Activated T-helper 17 cell treated with anti-CD3 and anti-CD28 coated beads, Interleukin-2, amount 50 U/mL, for 72 hours (primary cell): ENCODE measurements around the gene DDX47. TPM values are rescaled to one million over a fixed set of nuclear protein-coding genes. Genes with fewer than 3 reads are reported as not detected.
A peak's percentile ranks its signal among the peaks of the same experiment; 100 is the strongest.

Experiments used
- ATAC-seq: fragments of 150-1000 bp; cut with Tn5 transposase; replicated peaks from 2 replicates; pipeline ENCODE4 v1.10.0; 2021; ENCODE audit warnings: mild to moderate bottlenecking, moderate library complexity
- H3K27ac Mint-ChIP-seq: one replicate; pipeline ENCODE4 v1.8.0; 2022; ENCODE audit warnings: mixed read lengths
- H3K27me3 Mint-ChIP-seq: one replicate; pipeline ENCODE4 v1.8.0; 2022; ENCODE audit warnings: mixed read lengths
- H3K36me3 Mint-ChIP-seq: one replicate; pipeline ENCODE4 v1.8.0; 2022; ENCODE audit warnings: low read depth, mild to moderate bottlenecking, mixed read lengths
- H3K4me1 Mint-ChIP-seq: one replicate; pipeline ENCODE4 v1.8.0; 2022; ENCODE audit warnings: mixed read lengths
- H3K4me3 Mint-ChIP-seq: one replicate; pipeline ENCODE4 v1.8.0; 2022; ENCODE audit warnings: mild to moderate bottlenecking, mixed read lengths
- H3K9me3 Mint-ChIP-seq: one replicate; pipeline ENCODE4 v1.8.0; 2022; ENCODE audit warnings: mixed read lengths
- total RNA-seq, 2 donors: library from RNA; stranded (reverse); gene quantifications; one replicate each; pipeline ENCODE4 v1.2.3, GENCODE V29; 2022

The DDX47 gene
- 10 to 100 TPM; 90.0 to 90.4 TPM for total RNA-seq

GRCh38 chr12:12813120-12814101 is at the start of gene DDX47:
Gene DDX47 (plus strand): TSS chr12:12813346. CDS start chr12:12813368, 22 bp downstream.
- no peaks in the 10 kb centered on the region for H3K9me3 Mint-ChIP-seq
- H3K27me3 Mint-ChIP-seq: no peaks in the 10 kb centered on the region
- peak; percentile 92 for ATAC-seq
- H3K27ac Mint-ChIP-seq: peak within 1 kb of the TSS; percentile 93
- H3K4me1 Mint-ChIP-seq: peaks cover 37% of the 10 kb centered on the region
- peak within 1 kb of the TSS; percentile 98 for H3K4me3 Mint-ChIP-seq
- H3K36me3 Mint-ChIP-seq: peaks cover 55% of the 10 kb centered on the region

- Mint-ChIP-seq H3K27me3 (no peaks in the 10 kb centered on the region), H3K4me3 (no peak overlapping the region), H3K36me3 (peaks cover 12% of the 10 kb centered on the region), H3K27ac (no peak overlapping the region), H3K4me1 (peaks cover 9% of the 10 kb centered on the region), H3K9me3 (no peaks in the 10 kb centered on the region)
- no peak for ATAC-seq
Measured at GRCh38 chr12:12764824-12765223, 48.3 kb upstream of the DDX47 start.

- no peak overlapping the region for H3K4me3 Mint-ChIP-seq
- no peaks in the 10 kb centered on the region for H3K9me3 Mint-ChIP-seq
- ATAC-seq: no peak
- H3K27ac Mint-ChIP-seq: no peak overlapping the region
- no peaks in the 10 kb centered on the region for H3K4me1 Mint-ChIP-seq
- no peaks in the 10 kb centered on the region for H3K27me3 Mint-ChIP-seq
- H3K36me3 Mint-ChIP-seq: peaks cover 5% of the 10 kb centered on the region
Measured at GRCh38 chr12:12770262-12770661, 42.9 kb upstream of the DDX47 start.

- Mint-ChIP-seq H3K9me3 (no peaks in the 10 kb centered on the region), H3K36me3 (no peaks in the 10 kb centered on the region), H3K4me3 (no peak overlapping the region), H3K4me1 (no peaks in the 10 kb centered on the region), H3K27ac (no peak overlapping the region), H3K27me3 (no peaks in the 10 kb centered on the region)
- no peak for ATAC-seq
Measured at GRCh38 chr12:12774791-12775190, 38.4 kb upstream of the DDX47 start.

GRCh38 chr12:12776261-12776660 is 36.9 kb upstream of the DDX47 start:
- H3K4me3 Mint-ChIP-seq: no peak overlapping the region
- no peak for ATAC-seq

GRCh38 chr12:12777092-12777491 is 36.1 kb upstream of the DDX47 start:
- ATAC-seq: no peak
- Mint-ChIP-seq H3K27ac (no peak overlapping the region), H3K4me1 (no peaks in the 10 kb centered on the region), H3K9me3 (no peaks in the 10 kb centered on the region), H3K27me3 (no peaks in the 10 kb centered on the region), H3K36me3 (no peaks in the 10 kb centered on the region), H3K4me3 (no peak overlapping the region)

More at GRCh38 chr12:12776261-12776660, 36.9 kb upstream of the DDX47 start:
- H3K4me1 Mint-ChIP-seq: no peaks in the 10 kb centered on the region
- H3K9me3 Mint-ChIP-seq: no peaks in the 10 kb centered on the region
- H3K27ac Mint-ChIP-seq: no peak overlapping the region
- H3K27me3 Mint-ChIP-seq: no peaks in the 10 kb centered on the region
- no peaks in the 10 kb centered on the region for H3K36me3 Mint-ChIP-seq

GRCh38 chr12:12779007-12779406 is 34.1 kb upstream of the DDX47 start:
- no peak for ATAC-seq
- no peaks in the 10 kb centered on the region for H3K36me3 Mint-ChIP-seq
- H3K27ac Mint-ChIP-seq: peak overlapping the region; percentile 6
- H3K27me3 Mint-ChIP-seq: no peaks in the 10 kb centered on the region
- H3K4me1 Mint-ChIP-seq: no peaks in the 10 kb centered on the region
- H3K4me3 Mint-ChIP-seq: no peak overlapping the region
- no peaks in the 10 kb centered on the region for H3K9me3 Mint-ChIP-seq

- Mint-ChIP-seq H3K9me3 (no peaks in the 10 kb centered on the region), H3K4me3 (no peak overlapping the region), H3K27me3 (no peaks in the 10 kb centered on the region), H3K27ac (no peak overlapping the region), H3K36me3 (no peaks in the 10 kb centered on the region), H3K4me1 (no peaks in the 10 kb centered on the region)
- ATAC-seq: no peak
Measured at GRCh38 chr12:12779529-12779928, 33.6 kb upstream of the DDX47 start.

- H3K4me1 Mint-ChIP-seq: peaks cover 21% of the 10 kb centered on the region
- H3K27me3 Mint-ChIP-seq: no peaks in the 10 kb centered on the region
- H3K27ac Mint-ChIP-seq: no peak overlapping the region
- peaks cover 34% of the 10 kb centered on the region for H3K36me3 Mint-ChIP-seq
- H3K9me3 Mint-ChIP-seq: no peaks in the 10 kb centered on the region
- no peak for ATAC-seq
- H3K4me3 Mint-ChIP-seq: peak overlapping the region; percentile 90
Measured at GRCh38 chr12:12784116-12784515, 29.0 kb upstream of the DDX47 start.

GRCh38 chr12:12784911-12785814 is 28.0 kb upstream of the DDX47 start, which contains the start of gene APOLD1:
Gene APOLD1 (plus strand): TSS chr12:12785659. CDS start chr12:12785692, 33 bp downstream.
- H3K4me3 Mint-ChIP-seq: peak within 1 kb of the TSS; percentile 90
- H3K36me3 Mint-ChIP-seq: peaks cover 34% of the 10 kb centered on the region
- H3K9me3 Mint-ChIP-seq: no peaks in the 10 kb centered on the region
- H3K27ac Mint-ChIP-seq: peak within 1 kb of the TSS; percentile 83
- peak; percentile 62 for ATAC-seq
- no peaks in the 10 kb centered on the region for H3K27me3 Mint-ChIP-seq
- peaks cover 21% of the 10 kb centered on the region for H3K4me1 Mint-ChIP-seq

GRCh38 chr12:12786351-12786705 is 26.8 kb upstream of the DDX47 start:
- peaks cover 21% of the 10 kb centered on the region for H3K4me1 Mint-ChIP-seq
- peak overlapping the region; percentile 83 for H3K27ac Mint-ChIP-seq
- ATAC-seq: peak; percentile 3
- H3K4me3 Mint-ChIP-seq: peak overlapping the region; percentile 90
- peaks cover 34% of the 10 kb centered on the region for H3K36me3 Mint-ChIP-seq
- no peaks in the 10 kb centered on the region for H3K27me3 Mint-ChIP-seq
- no peaks in the 10 kb centered on the region for H3K9me3 Mint-ChIP-seq

GRCh38 chr12:12786706-12787601 is 26.2 kb upstream of the DDX47 start:
- Mint-ChIP-seq H3K27me3 (no peaks in the 10 kb centered on the region), H3K36me3 (peaks cover 34% of the 10 kb centered on the region), H3K4me3 (peak overlapping the region; percentile 90), H3K9me3 (no peaks in the 10 kb centered on the region), H3K27ac (peak overlapping the region; percentile 94), H3K4me1 (peaks cover 21% of the 10 kb centered on the region)
- ATAC-seq: peak; percentile 78

- Mint-ChIP-seq H3K4me1 (peaks cover 21% of the 10 kb centered on the region), H3K4me3 (peak overlapping the region; percentile 90), H3K9me3 (no peaks in the 10 kb centered on the region), H3K36me3 (peaks cover 34% of the 10 kb centered on the region), H3K27ac (peak overlapping the region; percentile 94), H3K27me3 (no peaks in the 10 kb centered on the region)
- ATAC-seq: peak; percentile 17
Measured at GRCh38 chr12:12788131-12788530, 25.0 kb upstream of the DDX47 start.
